ENCODE results near the gene CDC42BPB. TPM values are rescaled to one million over a fixed set of nuclear protein-coding genes. Genes with fewer than 3 reads are reported as not detected.

The CDC42BPB gene
- total RNA-seq, 1 donor from 2014 or later = 48.2 TPM

DNA sequence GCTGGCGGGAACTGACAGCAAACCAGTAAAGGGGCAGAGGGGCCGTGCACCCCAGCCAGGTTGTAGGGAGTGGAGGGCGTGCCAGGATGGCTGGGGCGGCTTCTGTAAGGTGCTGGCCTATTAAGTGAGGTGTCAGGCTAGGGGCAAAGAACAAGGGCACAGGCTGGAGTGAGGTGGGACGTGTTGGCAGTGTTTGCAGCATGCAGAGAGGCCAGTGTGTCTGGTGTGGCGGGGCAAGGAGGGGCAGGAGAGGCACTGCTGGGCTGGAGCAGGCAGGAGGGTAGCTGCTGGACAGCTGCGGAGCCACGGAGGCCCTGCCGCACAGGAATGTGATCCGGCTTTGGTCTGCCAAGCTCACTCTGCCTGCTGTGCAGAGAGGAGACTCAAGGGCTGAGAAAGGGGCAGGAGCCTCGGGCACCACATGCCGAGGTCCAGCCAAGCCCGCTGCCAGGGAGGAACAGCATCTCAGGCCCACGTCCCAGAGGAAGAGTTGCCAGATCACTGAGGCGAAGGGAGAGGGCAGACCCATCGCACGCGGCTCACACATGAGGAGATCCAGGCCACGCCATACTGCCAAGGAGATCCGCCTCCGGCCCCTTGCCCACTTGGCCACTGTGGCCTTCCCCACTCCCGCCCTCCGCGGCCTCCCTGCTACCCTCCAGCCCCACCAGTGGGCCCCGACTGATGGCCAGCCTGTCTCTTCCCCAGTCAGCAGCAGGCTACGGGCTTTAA is 88.1 kb downstream of the CDC42BPB start:
- H3K27me3 Mint-ChIP-seq (ENCODE audit: insufficient read depth, low read depth) = peaks cover 3% of the 10 kb centered on the region
- peaks cover 2% of the 10 kb centered on the region for H3K36me3 ChIP-seq

DNA sequence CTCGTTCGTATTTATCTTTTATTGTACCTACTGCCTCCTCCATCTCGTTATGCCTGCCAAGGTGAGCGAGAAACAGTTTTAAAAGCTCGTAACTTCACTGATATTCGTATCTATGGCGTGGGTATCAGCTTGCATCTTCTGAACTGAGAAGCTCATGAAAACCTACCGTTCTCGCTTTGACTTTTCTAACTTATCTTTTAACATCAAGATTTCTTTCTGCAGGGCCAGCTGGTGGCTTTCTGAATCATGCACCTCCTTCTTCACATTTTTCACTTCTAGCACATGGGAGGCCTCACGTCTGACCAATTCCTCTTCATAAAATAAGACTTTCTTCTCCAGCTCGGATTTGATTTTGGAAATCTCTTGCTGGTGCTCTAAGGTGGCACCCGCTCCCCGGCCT is 89.0 kb downstream of the CDC42BPB start:
- H3K36me3 ChIP-seq = peaks cover 2% of the 10 kb centered on the region

More for the DNA sequence above, 88.1 kb downstream of the CDC42BPB start:
- H3F3A ChIP-seq (ENCODE audit: low read depth) = peaks cover 7% of the 10 kb centered on the region
- TF ChIP-seq EZH2phosphoT487 (IDR thresholded peaks at IDR 0.05) = no peak
- TF ChIP-seq, protein P1, sequence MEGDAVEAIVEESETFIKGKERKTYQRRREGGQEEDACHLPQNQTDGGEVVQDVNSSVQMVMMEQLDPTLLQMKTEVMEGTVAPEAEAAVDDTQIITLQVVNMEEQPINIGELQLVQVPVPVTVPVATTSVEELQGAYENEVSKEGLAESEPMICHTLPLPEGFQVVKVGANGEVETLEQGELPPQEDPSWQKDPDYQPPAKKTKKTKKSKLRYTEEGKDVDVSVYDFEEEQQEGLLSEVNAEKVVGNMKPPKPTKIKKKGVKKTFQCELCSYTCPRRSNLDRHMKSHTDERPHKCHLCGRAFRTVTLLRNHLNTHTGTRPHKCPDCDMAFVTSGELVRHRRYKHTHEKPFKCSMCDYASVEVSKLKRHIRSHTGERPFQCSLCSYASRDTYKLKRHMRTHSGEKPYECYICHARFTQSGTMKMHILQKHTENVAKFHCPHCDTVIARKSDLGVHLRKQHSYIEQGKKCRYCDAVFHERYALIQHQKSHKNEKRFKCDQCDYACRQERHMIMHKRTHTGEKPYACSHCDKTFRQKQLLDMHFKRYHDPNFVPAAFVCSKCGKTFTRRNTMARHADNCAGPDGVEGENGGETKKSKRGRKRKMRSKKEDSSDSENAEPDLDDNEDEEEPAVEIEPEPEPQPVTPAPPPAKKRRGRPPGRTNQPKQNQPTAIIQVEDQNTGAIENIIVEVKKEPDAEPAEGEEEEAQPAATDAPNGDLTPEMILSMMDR (IDR thresholded peaks at IDR 0.05) = no peak
- no peak for TF ChIP-seq EZH2 (IDR thresholded peaks at IDR 0.05)
- Mint-ChIP-seq H3K4me1 (no peaks in the 10 kb centered on the region), H3K36me3 (peaks cover 46% of the 10 kb centered on the region), H3K9me3 (no peaks in the 10 kb centered on the region), H3K4me3 (no peak overlapping the region), H3K27ac (no peak overlapping the region)
- H3K4me1 ChIP-seq = no peaks in the 10 kb centered on the region
- H3K4me2 ChIP-seq = no peak overlapping the region
- no peak overlapping the region for H3K27ac ChIP-seq
- H3K9me3 ChIP-seq (ENCODE audit: low read depth) = no peaks in the 10 kb centered on the region
- H2AFZ ChIP-seq (replicated peaks) = no peak overlapping the region
- H3K4me3 ChIP-seq = no peak overlapping the region
- DNase-seq (ENCODE audit: low spot score) = no peak
- H4K20me1 ChIP-seq (ENCODE audit: low read depth) = peaks cover 5% of the 10 kb centered on the region
- no peaks in the 10 kb centered on the region for H3K79me2 ChIP-seq (ENCODE audit: low read depth)
- no peaks in the 10 kb centered on the region for H3K27me3 ChIP-seq
- no peak overlapping the region for H3K9ac ChIP-seq

DNA sequence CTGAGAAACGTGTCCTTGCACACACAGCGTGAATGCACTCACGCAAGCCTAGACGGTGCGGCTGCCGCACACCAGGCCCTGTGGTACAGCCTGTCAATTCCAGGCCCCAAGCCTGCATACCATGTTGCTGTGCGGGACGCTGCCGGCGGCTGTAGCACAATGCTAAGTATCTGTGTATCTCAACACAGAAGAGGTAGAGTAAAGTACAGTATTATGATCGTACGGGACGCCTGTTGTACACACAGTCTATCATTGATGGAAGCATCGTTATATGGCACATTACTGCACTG is 89.9 kb downstream of the CDC42BPB start:
- Histone ChIP-seq H3K4me3 (no peak overlapping the region), H3K4me2 (no peak overlapping the region), H2AFZ (replicated peaks) (no peak overlapping the region), H3K27ac (no peak overlapping the region), H4K20me1 (ENCODE audit: low read depth) (no peaks in the 10 kb centered on the region), H3K9ac (no peak overlapping the region), H3K27me3 (no peaks in the 10 kb centered on the region), H3K36me3 (peaks cover 2% of the 10 kb centered on the region), H3K4me1 (no peaks in the 10 kb centered on the region), H3F3A (ENCODE audit: low read depth) (no peaks in the 10 kb centered on the region), H3K9me3 (ENCODE audit: low read depth) (no peaks in the 10 kb centered on the region), H3K79me2 (ENCODE audit: low read depth) (no peaks in the 10 kb centered on the region)
- Mint-ChIP-seq H3K4me3 (no peak overlapping the region), H3K27me3 (ENCODE audit: insufficient read depth, low read depth) (peaks cover 3% of the 10 kb centered on the region), H3K9me3 (no peaks in the 10 kb centered on the region), H3K4me1 (no peaks in the 10 kb centered on the region), H3K36me3 (peaks cover 45% of the 10 kb centered on the region), H3K27ac (no peak overlapping the region)
- no peak for DNase-seq (ENCODE audit: low spot score)
- TF ChIP-seq EZH2 (IDR thresholded peaks at IDR 0.05) (no peak), EZH2phosphoT487 (IDR thresholded peaks at IDR 0.05) (no peak)
- TF ChIP-seq, protein P1 (IDR thresholded peaks at IDR 0.05) = no peak

More for the DNA sequence above, 89.0 kb downstream of the CDC42BPB start:
- no peak for TF ChIP-seq EZH2 (IDR thresholded peaks at IDR 0.05)
- TF ChIP-seq, protein P1 (IDR thresholded peaks at IDR 0.05) = no peak
- TF ChIP-seq EZH2phosphoT487 (IDR thresholded peaks at IDR 0.05) = no peak
- H3K9me3 ChIP-seq (ENCODE audit: low read depth) = no peaks in the 10 kb centered on the region
- Mint-ChIP-seq H3K9me3 (no peaks in the 10 kb centered on the region), H3K27ac (no peak overlapping the region), H3K36me3 (peaks cover 47% of the 10 kb centered on the region), H3K4me3 (no peak overlapping the region), H3K27me3 (ENCODE audit: insufficient read depth, low read depth) (peaks cover 3% of the 10 kb centered on the region), H3K4me1 (no peaks in the 10 kb centered on the region)
- no peak overlapping the region for H3K9ac ChIP-seq
- H3K4me1 ChIP-seq = no peaks in the 10 kb centered on the region
- H3F3A ChIP-seq (ENCODE audit: low read depth) = peaks cover 5% of the 10 kb centered on the region
- no peak for DNase-seq (ENCODE audit: low spot score)
- no peaks in the 10 kb centered on the region for H3K27me3 ChIP-seq
- no peaks in the 10 kb centered on the region for H3K79me2 ChIP-seq (ENCODE audit: low read depth)
- peaks cover 5% of the 10 kb centered on the region for H4K20me1 ChIP-seq (ENCODE audit: low read depth)
- H2AFZ ChIP-seq (replicated peaks) = no peak overlapping the region
- no peak overlapping the region for H3K4me2 ChIP-seq
- H3K4me3 ChIP-seq = no peak overlapping the region
- no peak overlapping the region for H3K27ac ChIP-seq

Measured in neural progenitor cell (in vitro differentiated cells).